Mucosa of descending colon (tissue), 3 donors: Measurements from ENCODE around the gene KRT38. TPM values are rescaled to one million over a fixed set of nuclear protein-coding genes. Genes with fewer than 3 reads are reported as not detected.

Experiments
- ATAC-seq: fragments of 200-7000 bp; cut with Tn5 transposase; one replicate; pipeline ENCODE4 v1.9.1; 2020; ENCODE audit warnings: mild to moderate bottlenecking, moderate library complexity
- DNase-seq, 3 donors: peaks; one replicate each; pipeline ENCODE4 v3.0.0-alpha.2; 2020
- H3K36me3 ChIP-seq: fragments of 200-600 bp; one replicate; pipeline ENCODE4 v1.8.0; 2021; ENCODE audit warnings: low read depth, mild to moderate bottlenecking
- H3K4me1 ChIP-seq: fragments of 200-600 bp; one replicate; pipeline ENCODE4 v1.8.0; 2021; ENCODE audit warnings: low read depth, mild to moderate bottlenecking
- H3K4me3 ChIP-seq: fragments of 200-600 bp; one replicate; pipeline ENCODE4 v1.8.0; 2021; ENCODE audit warnings: mild to moderate bottlenecking
- H3K9me3 ChIP-seq: fragments of 200-600 bp; one replicate; pipeline ENCODE4 v1.8.0; 2021; ENCODE audit warnings: mild to moderate bottlenecking
- intact Hi-C, 2 donors: fragments of 100-400 bp; cut with DNase I in 1 of 2; cut with micrococcal nuclease in 1 of 2; formaldehyde crosslinking; loops; one replicate each; pipeline versions ENCODE4 v1.11.0 to v1.11.1; 2022; cut with DNase I, micrococcal nuclease
- long read RNA-seq, 2 donors: library from polyadenylated mRNA; unstranded; transcript quantifications; one replicate each; pipeline ENCODE4 v2.0.0, GENCODE V29; 2019 to 2021
- total RNA-seq, 3 donors: library from RNA; stranded (reverse); fragmentation: NEBNext Ultra II Directional in 2 of 3; extraction: Animal tissue kit (Norgen Biotek cat#: 25700) in 2 of 3; gene quantifications; one replicate each; pipeline versions ENCODE4 v1.2.1 to v1.2.4, GENCODE V29; 2021 to 2023
- TF ChIP-seq, protein P1 (sequence below): fragments of 200-600 bp; IDR thresholded peaks from one replicate; pipeline ENCODE4 v1.8.0; 2022; ENCODE audit warnings: antibody characterized with exemption, mild to moderate bottlenecking
- donor health status: DM: no; HTN: no; CAD: no; lungs with moderate emphysema.
- donor health status: DM: no; HTN: no; CAD: no.
- donor health status: DM: no; HTN: yes; CAD: no.

The KRT38 gene
- total RNA-seq: not detected
- long read RNA-seq, donor 1: 0 reads
- long read RNA-seq, donor 2: 0 reads

DNA sequence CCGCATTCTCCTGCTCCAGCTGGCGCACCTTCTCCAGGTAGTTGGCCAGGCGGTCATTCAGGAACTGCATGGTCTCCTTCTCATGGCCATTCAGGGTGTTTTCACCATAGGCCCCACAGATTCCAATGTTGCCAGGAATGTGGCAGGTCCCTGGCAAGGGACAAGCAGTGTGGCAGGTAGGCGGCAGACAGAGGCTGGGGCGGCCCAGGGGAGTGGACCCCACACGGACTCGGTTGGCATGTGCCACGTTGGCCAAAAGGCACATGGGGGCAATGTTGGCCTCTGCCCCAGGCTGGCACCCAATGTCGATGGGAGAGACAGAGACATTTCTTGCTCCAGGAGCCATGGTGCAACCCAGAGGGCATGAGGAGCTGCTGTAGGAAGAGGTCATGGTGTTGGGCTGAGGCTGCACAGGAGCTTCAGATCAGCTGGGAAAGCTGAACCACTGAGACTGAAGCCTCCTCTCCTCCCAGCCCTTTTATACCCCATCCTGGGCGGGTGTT, at the start of gene KRT38:
TSS of gene KRT38 (minus strand) at position 453 of the 503 bp plus-strand sequence. CDS start at position 391, 62 bp downstream.
- DNase-seq (no peak), ATAC-seq (no peak)
- TF ChIP-seq, protein P1, sequence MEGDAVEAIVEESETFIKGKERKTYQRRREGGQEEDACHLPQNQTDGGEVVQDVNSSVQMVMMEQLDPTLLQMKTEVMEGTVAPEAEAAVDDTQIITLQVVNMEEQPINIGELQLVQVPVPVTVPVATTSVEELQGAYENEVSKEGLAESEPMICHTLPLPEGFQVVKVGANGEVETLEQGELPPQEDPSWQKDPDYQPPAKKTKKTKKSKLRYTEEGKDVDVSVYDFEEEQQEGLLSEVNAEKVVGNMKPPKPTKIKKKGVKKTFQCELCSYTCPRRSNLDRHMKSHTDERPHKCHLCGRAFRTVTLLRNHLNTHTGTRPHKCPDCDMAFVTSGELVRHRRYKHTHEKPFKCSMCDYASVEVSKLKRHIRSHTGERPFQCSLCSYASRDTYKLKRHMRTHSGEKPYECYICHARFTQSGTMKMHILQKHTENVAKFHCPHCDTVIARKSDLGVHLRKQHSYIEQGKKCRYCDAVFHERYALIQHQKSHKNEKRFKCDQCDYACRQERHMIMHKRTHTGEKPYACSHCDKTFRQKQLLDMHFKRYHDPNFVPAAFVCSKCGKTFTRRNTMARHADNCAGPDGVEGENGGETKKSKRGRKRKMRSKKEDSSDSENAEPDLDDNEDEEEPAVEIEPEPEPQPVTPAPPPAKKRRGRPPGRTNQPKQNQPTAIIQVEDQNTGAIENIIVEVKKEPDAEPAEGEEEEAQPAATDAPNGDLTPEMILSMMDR: no peak
- intact Hi-C loops: no loop called here
- Histone ChIP-seq H3K4me3 (no peak within 1 kb of the TSS), H3K4me1 (no peaks in the 10 kb centered on the region), H3K36me3 (no peaks in the 10 kb centered on the region), H3K9me3 (no peaks in the 10 kb centered on the region)

GRCh38 chr17:41489531-41489930, 48.7 kb upstream of the KRT38 start, which contains the start of gene KRT36:
Gene KRT36 (minus strand): TSS chr17:41489910. CDS start chr17:41489864, 46 bp downstream.
- Histone ChIP-seq H3K4me1 (peaks cover 14% of the 10 kb centered on the region), H3K36me3 (no peaks in the 10 kb centered on the region), H3K9me3 (no peaks in the 10 kb centered on the region), H3K4me3 (no peak within 1 kb of the TSS)
- DNase-seq (no peak), ATAC-seq (no peak)
- intact Hi-C loops: no loop called here
- TF ChIP-seq, protein P1: no peak

DNA sequence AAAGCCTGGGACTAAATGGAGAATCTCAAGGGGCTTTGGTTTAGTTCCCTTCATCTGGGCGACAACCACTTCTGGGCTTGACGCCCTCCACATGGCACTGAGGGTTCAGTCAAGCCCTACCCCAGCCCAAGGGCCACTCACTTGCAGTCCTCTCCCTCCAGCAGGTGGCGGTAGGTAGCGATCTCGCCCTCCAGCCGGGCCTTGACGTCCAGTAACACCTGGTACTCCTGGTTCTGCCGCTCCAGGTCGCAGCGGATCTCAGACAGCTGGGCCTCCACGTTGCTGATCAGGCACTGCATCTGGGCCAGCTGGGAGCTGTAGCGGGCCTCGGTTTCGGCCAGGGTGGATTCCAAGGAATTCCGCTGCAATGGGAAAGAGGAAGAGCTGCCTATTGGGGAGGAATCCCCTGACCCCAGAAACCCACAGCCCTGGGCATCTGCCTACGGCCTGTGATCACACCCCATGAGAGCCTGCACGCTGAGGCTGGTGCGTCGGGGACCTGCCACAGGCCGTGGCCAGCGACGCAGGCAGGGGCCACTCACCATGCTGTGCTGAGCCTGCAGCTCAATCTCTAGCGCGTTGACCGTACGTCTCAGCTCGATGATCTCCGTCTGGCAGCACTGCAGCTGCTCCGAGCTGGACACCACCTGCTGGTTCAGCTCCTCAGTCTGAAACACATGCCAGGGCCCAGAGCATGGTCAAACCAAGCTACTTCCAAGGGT, 46.2 kb upstream of the KRT38 start:
- intact Hi-C loops: no loop called here
- Histone ChIP-seq H3K4me3 (no peak overlapping the region), H3K9me3 (no peaks in the 10 kb centered on the region), H3K4me1 (peaks cover 14% of the 10 kb centered on the region), H3K36me3 (no peaks in the 10 kb centered on the region)
- TF ChIP-seq, protein P1: peak; percentile 56
- ATAC-seq (peak; percentile 55), DNase-seq (peak in 2 of 3 donors; percentile 78 to 82)

- ATAC-seq (no peak), DNase-seq (no peak)
- Histone ChIP-seq H3K9me3 (no peaks in the 10 kb centered on the region), H3K36me3 (no peaks in the 10 kb centered on the region), H3K4me1 (peaks cover 14% of the 10 kb centered on the region), H3K4me3 (no peak overlapping the region)
- intact Hi-C loops: no loop called here
- TF ChIP-seq, protein P1: no peak
These were observed 45.5 kb upstream of the KRT38 start for GRCh38 chr17:41486316-41486715.

- ATAC-seq: no peak
- no peak overlapping the region for H3K4me3 ChIP-seq
- TF ChIP-seq, protein P1: no peak
- DNase-seq: no peak
- H3K36me3 ChIP-seq: no peaks in the 10 kb centered on the region
- H3K9me3 ChIP-seq: no peaks in the 10 kb centered on the region
- intact Hi-C loops: no loop called here
- peaks cover 5% of the 10 kb centered on the region for H3K4me1 ChIP-seq
These were observed 44.4 kb upstream of the KRT38 start for GRCh38 chr17:41484920-41485904.
